Stimulated activated CD8-positive, alpha-beta memory T cell treated with anti-CD3 and anti-CD28 coated beads, Interleukin-12 subunit alpha, Interleukin-12 subunit beta, amount 100 ng/mL, for 4 hours (primary cell): Measurements from ENCODE around the gene MICAL3.
"Not testable (repeated sequence)": the region's sequence is repeated elsewhere in the genome, so short reads cannot be mapped to it uniquely, and the experiment has no call there.

Experiments
- DNase-seq: peaks from one replicate; pipeline ENCODE4 v3.0.0-alpha.2; 2020; ENCODE audit warnings: low read depth

Gene MICAL3

GRCh38 chr22:17953147-17953546 is 71.2 kb downstream of the MICAL3 start:
- no peak for DNase-seq

- DNase-seq = no peak
These were observed 72.0 kb downstream of the MICAL3 start for GRCh38 chr22:17952273-17952801.

- no peak for DNase-seq
These were observed 73.0 kb downstream of the MICAL3 start for GRCh38 chr22:17951315-17951714.

- no peak for DNase-seq
These were observed 73.6 kb downstream of the MICAL3 start for GRCh38 chr22:17950651-17951214.

GRCh38 chr22:17949642-17950473 is 74.5 kb downstream of the MICAL3 start:
- DNase-seq = no peak

- no peak for DNase-seq
These were observed 76.3 kb downstream of the MICAL3 start for GRCh38 chr22:17948101-17948500.

GRCh38 chr22:17946662-17947367 is 77.5 kb downstream of the MICAL3 start:
- DNase-seq = no peak

- no peak for DNase-seq
These were observed 78.3 kb downstream of the MICAL3 start for GRCh38 chr22:17945888-17946648.

GRCh38 chr22:17945156-17945887 is 79.0 kb downstream of the MICAL3 start:
- no peak for DNase-seq

- no peak for DNase-seq
These were observed 80.1 kb downstream of the MICAL3 start for GRCh38 chr22:17944256-17944655.

GRCh38 chr22:17943533-17944249 is 80.7 kb downstream of the MICAL3 start:
- DNase-seq = no peak

- no peak for DNase-seq
These were observed 81.6 kb downstream of the MICAL3 start for GRCh38 chr22:17942721-17943120.

- no peak for DNase-seq
These were observed 82.6 kb downstream of the MICAL3 start for GRCh38 chr22:17941471-17942406.

GRCh38 chr22:17939579-17939978 is 84.8 kb downstream of the MICAL3 start:
- DNase-seq = no peak

GRCh38 chr22:17939011-17939410 is 85.3 kb downstream of the MICAL3 start:
- DNase-seq = no peak

GRCh38 chr22:17938484-17938924 is 85.9 kb downstream of the MICAL3 start:
- no peak for DNase-seq

GRCh38 chr22:17932457-17932856 is 91.9 kb downstream of the MICAL3 start:
- not testable (repeated sequence) for DNase-seq

- DNase-seq = no peak
These were observed 92.9 kb downstream of the MICAL3 start for GRCh38 chr22:17931400-17931825.
